Smooth muscle cell (in vitro differentiated cells): ENCODE results near the gene NEK4. TPM values are rescaled to one million over a fixed set of nuclear protein-coding genes. Genes with fewer than 3 reads are reported as not detected.

Experiments used
- DNase-seq: peaks from one replicate; lab custom pipeline; 2025; ENCODE audit not compliant: unreplicated experiment; lab: John Stamatoyannopoulos, UW
- H2AFZ ChIP-seq: fragments of 200-600 bp; sonication (generic); 2 replicates; pipeline ENCODE4 v1.6.0; 2016; ENCODE audit warnings: antibody characterized with exemption, low read depth, mild to moderate bottlenecking
- H3F3A ChIP-seq: fragments of 200-600 bp; sonication (generic); 2 replicates; pipeline ENCODE4 v1.6.0; 2017; ENCODE audit warnings: antibody characterized with exemption, low read depth
- H3K27ac ChIP-seq: fragments of 200-600 bp; sonication (generic); 2 replicates; pipeline ENCODE4 v1.5.1; 2016; ENCODE audit warnings: low read depth, mild to moderate bottlenecking
- H3K27me3 ChIP-seq: fragments of 200-600 bp; sonication (generic); 2 replicates; pipeline ENCODE4 v1.6.1; 2016; ENCODE audit warnings: low read depth, mild to moderate bottlenecking
- H3K36me3 ChIP-seq: fragments of 200-600 bp; sonication (generic); 2 replicates; pipeline ENCODE4 v1.5.1; 2016; ENCODE audit warnings: low read depth
- H3K4me1 ChIP-seq: fragments of 200-600 bp; sonication (generic); 2 replicates; pipeline ENCODE4 v1.5.1; 2016; ENCODE audit warnings: low read depth
- H3K4me2 ChIP-seq: fragments of 200-600 bp; sonication (generic); 2 replicates; pipeline ENCODE4 v1.6.0; 2016; ENCODE audit warnings: mild to moderate bottlenecking
- H3K4me3 ChIP-seq: fragments of 200-600 bp; sonication (generic); 2 replicates; pipeline ENCODE4 v1.5.1; 2016; ENCODE audit warnings: mild to moderate bottlenecking
- H3K79me2 ChIP-seq: fragments of 200-600 bp; sonication (generic); 2 replicates; pipeline ENCODE4 v1.6.0; 2016; ENCODE audit warnings: low read depth, mild to moderate bottlenecking
- H3K9ac ChIP-seq: fragments of 200-600 bp; sonication (generic); 2 replicates; pipeline ENCODE4 v1.6.0; 2016; ENCODE audit warnings: low read depth
- H3K9me3 ChIP-seq: fragments of 200-600 bp; sonication (generic); replicated peaks from 2 replicates; pipeline ENCODE4 v1.5.1; 2016; ENCODE audit warnings: low read depth
- H4K20me1 ChIP-seq: fragments of 200-600 bp; sonication (generic); 2 replicates; pipeline ENCODE4 v1.6.0; 2016; ENCODE audit warnings: low read depth
- CTCF ChIP-seq: fragments of 200-600 bp; sonication (generic); IDR thresholded peaks from 2 replicates; pipeline ENCODE4 v1.5.1; 2017; ENCODE audit warnings: borderline replicate concordance, mild to moderate bottlenecking, antibody characterized with exemption; ENCODE audit not compliant: insufficient read depth, poor library complexity, severe bottlenecking
- WGBS: methylation state at CpG from one replicate; pipeline ENCODE4 v1.1.7; 2016; ENCODE audit warnings: low lambda C conversion rate; 5-methylcytosine and 5-hydroxymethylcytosine counted together
- polyA plus RNA-seq: library from polyadenylated mRNA; unstranded; fragments of >200 nt; fragmentation: Nextera tagmentation; extraction: Ambion mirVana; gene quantifications from 2 replicates; pipeline ENCODE4 v1.2.1, GENCODE V29; 2016
- total RNA-seq: library from RNA; depleted of rRNA; stranded (reverse); fragments of >200 nt; gene quantifications from 2 replicates; pipeline ENCODE4 v1.2.3, GENCODE V29; 2014

NEK4 gene
- total and polyA plus RNA-seq, 2 experiments from 2014 or later, result 8.6 to 11.0 TPM

GRCh38 chr3:52690560-52690959 is 80.2 kb downstream of the NEK4 start:
- TF ChIP-seq CTCF, result no peak
- H3K27me3 ChIP-seq, result no peaks in the 10 kb centered on the region
- H3K36me3 ChIP-seq, result peaks cover 40% of the 10 kb centered on the region

GRCh38 chr3:52689151-52689550 is 81.6 kb downstream of the NEK4 start:
- DNase-seq, result no peak
- peaks cover 12% of the 10 kb centered on the region for H4K20me1 ChIP-seq
- TF ChIP-seq CTCF, result no peak
- peaks cover 24% of the 10 kb centered on the region for H3K4me1 ChIP-seq
- peaks cover 54% of the 10 kb centered on the region for H3K79me2 ChIP-seq
- peak overlapping the region; percentile 96 for H3K27ac ChIP-seq
- no peak overlapping the region for H3K4me3 ChIP-seq
- H3K36me3 ChIP-seq, result peaks cover 28% of the 10 kb centered on the region
- H2AFZ ChIP-seq, result no peak overlapping the region
- no peak overlapping the region for H3K4me2 ChIP-seq
- H3F3A ChIP-seq, result peaks cover 39% of the 10 kb centered on the region
- H3K9ac ChIP-seq, result no peak overlapping the region
- 89% methylated on average over 3 of the region's 3 CpGs for WGBS
- no peaks in the 10 kb centered on the region for H3K9me3 ChIP-seq
- no peaks in the 10 kb centered on the region for H3K27me3 ChIP-seq

More at GRCh38 chr3:52690560-52690959, 80.2 kb downstream of the NEK4 start:
- H3K79me2 ChIP-seq, result peaks cover 42% of the 10 kb centered on the region
- WGBS, result 100% methylated on average over 2 of the region's 2 CpGs
- peaks cover 51% of the 10 kb centered on the region for H3F3A ChIP-seq
- H3K27ac ChIP-seq, result peak overlapping the region; percentile 58
- H2AFZ ChIP-seq, result no peak overlapping the region
- H4K20me1 ChIP-seq, result peaks cover 17% of the 10 kb centered on the region
- no peak overlapping the region for H3K4me2 ChIP-seq
- no peaks in the 10 kb centered on the region for H3K9me3 ChIP-seq
- H3K4me1 ChIP-seq, result peaks cover 16% of the 10 kb centered on the region
- no peak for DNase-seq
- H3K4me3 ChIP-seq, result no peak overlapping the region
- no peak overlapping the region for H3K9ac ChIP-seq

- H3K27me3 ChIP-seq, result no peaks in the 10 kb centered on the region
- peaks cover 31% of the 10 kb centered on the region for H3F3A ChIP-seq
- H3K36me3 ChIP-seq, result peaks cover 24% of the 10 kb centered on the region
- H3K9ac ChIP-seq, result peak overlapping the region; percentile 1
- H2AFZ ChIP-seq, result no peak overlapping the region
- no peaks in the 10 kb centered on the region for H3K9me3 ChIP-seq
- no peak overlapping the region for H3K4me2 ChIP-seq
- peaks cover 63% of the 10 kb centered on the region for H3K79me2 ChIP-seq
- peaks cover 8% of the 10 kb centered on the region for H4K20me1 ChIP-seq
- DNase-seq, result no peak
- peak overlapping the region; percentile 96 for H3K27ac ChIP-seq
- TF ChIP-seq CTCF, result no peak
- H3K4me3 ChIP-seq, result no peak overlapping the region
- H3K4me1 ChIP-seq, result peaks cover 24% of the 10 kb centered on the region
- WGBS, result 85% methylated on average over 6 of the region's 6 CpGs
Measured at GRCh38 chr3:52688266-52688665, 82.5 kb downstream of the NEK4 start.
